Measurements from ENCODE around the gene S100Z. TPM values are rescaled to one million over a fixed set of nuclear protein-coding genes. Genes with fewer than 3 reads are reported as not detected.

The S100Z gene
- total RNA-seq, 2 donors from 2014 or later: not detected

GRCh38 chr5:76836181-76836580, 13.6 kb upstream of the S100Z start:
- DNase-seq: no peak
- no peak overlapping the region for H3K27ac ChIP-seq

GRCh38 chr5:76836585-76836984, 13.2 kb upstream of the S100Z start:
- no peak overlapping the region for H3K9ac ChIP-seq (ENCODE audit: low read depth in 2 of 2, low read length in 2 of 2)

More at GRCh38 chr5:76836181-76836580, 13.6 kb upstream of the S100Z start:
- intact Hi-C loops (cut with DNase I): no loop called here
- no peaks in the 10 kb centered on the region for H3K4me1 ChIP-seq
- H3K9ac ChIP-seq (ENCODE audit: low read depth in 2 of 2, low read length in 2 of 2): no peak overlapping the region
- no peak overlapping the region for H3K4me3 ChIP-seq
- H3K9me3 ChIP-seq: no peaks in the 10 kb centered on the region
- no peak for TF ChIP-seq CTCF (IDR thresholded peaks at IDR 0.05)
- H3K36me3 ChIP-seq: no peaks in the 10 kb centered on the region
- no peaks in the 10 kb centered on the region for H3K27me3 ChIP-seq

GRCh38 chr5:76838481-76839261, 11.1 kb upstream of the S100Z start:
- Histone ChIP-seq H3K4me1 (no peaks in the 10 kb centered on the region), H3K27me3 (no peaks in the 10 kb centered on the region), H3K27ac (peak overlapping the region; percentile 60), H3K9ac (ENCODE audit: low read depth in 2 of 2, low read length in 2 of 2) (peak overlapping the region in 1 of 2 donors; percentile 6), H3K9me3 (no peaks in the 10 kb centered on the region), H3K36me3 (no peaks in the 10 kb centered on the region), H3K4me3 (no peak overlapping the region)
- intact Hi-C loops (cut with DNase I): no loop called here
- DNase-seq: peak; percentile 74
- no peak for TF ChIP-seq CTCF (IDR thresholded peaks at IDR 0.05)

More at GRCh38 chr5:76836585-76836984, 13.2 kb upstream of the S100Z start:
- Histone ChIP-seq H3K36me3 (no peaks in the 10 kb centered on the region), H3K4me3 (no peak overlapping the region), H3K9me3 (no peaks in the 10 kb centered on the region), H3K27ac (peak overlapping the region; percentile 60), H3K27me3 (no peaks in the 10 kb centered on the region), H3K4me1 (no peaks in the 10 kb centered on the region)
- TF ChIP-seq CTCF (IDR thresholded peaks at IDR 0.05): no peak
- intact Hi-C loops (cut with DNase I): no loop called here
- DNase-seq: no peak

GRCh38 chr5:76841361-76841760, 8.5 kb upstream of the S100Z start:
- Histone ChIP-seq H3K9me3 (no peaks in the 10 kb centered on the region), H3K4me1 (no peaks in the 10 kb centered on the region), H3K9ac (ENCODE audit: low read depth in 2 of 2, low read length in 2 of 2) (no peak overlapping the region), H3K4me3 (no peak overlapping the region), H3K36me3 (no peaks in the 10 kb centered on the region), H3K27ac (no peak overlapping the region), H3K27me3 (no peaks in the 10 kb centered on the region)
- no peak for TF ChIP-seq CTCF (IDR thresholded peaks at IDR 0.05)
- intact Hi-C loops (cut with DNase I): no loop called here
- no peak for DNase-seq

GRCh38 chr5:76845890-76846289, 3.9 kb upstream of the S100Z start:
- H3K27me3 ChIP-seq: no peaks in the 10 kb centered on the region
- H3K27ac ChIP-seq: no peak overlapping the region
- intact Hi-C loops (cut with DNase I): no loop called here
- no peaks in the 10 kb centered on the region for H3K4me1 ChIP-seq
- no peak overlapping the region for H3K4me3 ChIP-seq
- no peak overlapping the region for H3K9ac ChIP-seq (ENCODE audit: low read depth in 2 of 2, low read length in 2 of 2)
- no peak for DNase-seq
- no peaks in the 10 kb centered on the region for H3K9me3 ChIP-seq
- TF ChIP-seq CTCF (IDR thresholded peaks at IDR 0.05): no peak
- H3K36me3 ChIP-seq: no peaks in the 10 kb centered on the region
